Stimulated activated CD4-positive, alpha-beta T cell treated with anti-CD3 and anti-CD28 coated beads, TNF-alpha, amount 100 ng/mL, for 24 hours (primary cell): ENCODE results near the gene NF2.
"Not testable (repeated sequence)": the region's sequence is repeated elsewhere in the genome, so short reads cannot be mapped to it uniquely, and the experiment has no call there.

Source experiments
- DNase-seq, 3 experiments: peaks; one replicate each; pipeline ENCODE4 v3.0.0-alpha.2; 2020; ENCODE audit warnings: low read depth in 3 of 3

Gene NF2

GRCh38 chr22:29596408-29596807 lies 7.0 kb upstream of the NF2 start:
- DNase-seq: no peak

- DNase-seq: not testable (repeated sequence)
Measured at GRCh38 chr22:29597871-29598683, 5.4 kb upstream of the NF2 start.

DNA sequence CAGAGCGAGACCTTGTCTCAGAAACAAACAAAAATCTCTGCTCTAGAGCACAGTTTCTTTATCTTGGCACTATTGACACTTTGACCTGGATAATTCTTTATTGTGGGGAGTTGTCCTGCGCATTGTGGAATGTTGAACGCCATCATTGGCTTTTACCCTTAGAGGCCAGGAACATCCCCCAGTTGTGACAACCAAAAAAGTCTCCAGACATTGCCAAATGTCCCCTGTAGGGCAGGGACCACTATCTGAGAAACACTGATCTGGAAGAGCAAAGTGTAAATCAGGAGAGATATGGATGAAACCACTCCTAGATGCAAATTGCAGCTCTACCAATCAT lies 4.8 kb upstream of the NF2 start:
- DNase-seq: no peak

- peak in 1 of 3 experiments; percentile 30 for DNase-seq
Measured at GRCh38 chr22:29604076-29604360, 585 bp downstream of the NF2 start.

DNA sequence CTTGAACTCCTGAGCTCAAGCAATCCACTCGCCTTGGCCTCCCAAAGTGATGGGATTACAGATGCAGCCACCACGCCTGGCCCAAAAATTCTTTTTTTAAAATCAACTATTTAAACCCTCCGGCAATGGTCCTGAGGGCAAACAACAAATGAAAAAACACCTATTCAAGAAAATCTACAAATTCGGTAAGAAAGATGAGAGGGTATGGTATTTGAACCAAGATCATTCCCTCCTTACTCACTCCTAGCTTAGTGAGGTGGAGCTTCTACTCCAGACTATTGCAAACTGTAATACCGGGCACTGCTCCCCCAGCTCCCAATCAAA lies 2.1 kb downstream of the NF2 start:
- DNase-seq: no peak

GRCh38 chr22:29606320-29606719 lies 2.9 kb downstream of the NF2 start:
- no peak for DNase-seq

DNA sequence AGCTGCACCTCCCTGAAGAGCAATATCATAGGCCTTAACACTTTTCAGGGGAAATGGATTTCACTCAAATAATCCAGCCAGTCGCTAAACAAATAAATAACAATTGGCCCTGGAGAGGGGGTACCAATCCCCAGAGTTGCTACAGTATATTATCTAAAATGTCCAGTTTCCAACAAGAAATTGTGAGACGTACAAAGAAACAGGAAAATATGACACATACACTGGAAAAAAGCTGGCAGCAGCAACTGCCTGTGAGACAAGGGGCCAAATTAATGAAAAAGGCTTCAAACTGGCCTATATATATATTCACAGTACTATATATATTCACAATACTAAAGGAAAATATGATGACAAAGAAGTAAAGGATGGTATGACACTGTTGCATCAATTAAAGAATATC lies 4.0 kb downstream of the NF2 start:
- DNase-seq: no peak

- DNase-seq: no peak
Measured at GRCh38 chr22:29609139-29609538, 5.7 kb downstream of the NF2 start.

DNA sequence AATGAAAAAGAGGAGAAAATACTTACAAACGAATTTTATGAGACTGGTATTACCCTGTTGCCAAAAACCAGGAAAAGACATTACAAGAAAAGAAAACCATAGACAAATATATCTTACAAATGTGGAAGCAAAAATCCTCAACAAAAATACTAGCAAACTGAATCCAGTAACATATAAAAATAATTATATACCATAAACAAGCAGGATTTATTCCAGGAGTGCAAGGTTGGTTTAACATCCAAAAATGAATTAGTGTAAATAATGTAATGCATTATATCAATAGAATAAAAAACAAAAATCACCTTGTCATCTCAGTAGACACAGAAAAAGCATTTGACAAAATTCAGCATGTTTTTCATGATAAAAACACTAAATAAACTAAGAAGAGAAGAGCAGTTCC lies 7.3 kb downstream of the NF2 start:
- DNase-seq: no peak

DNA sequence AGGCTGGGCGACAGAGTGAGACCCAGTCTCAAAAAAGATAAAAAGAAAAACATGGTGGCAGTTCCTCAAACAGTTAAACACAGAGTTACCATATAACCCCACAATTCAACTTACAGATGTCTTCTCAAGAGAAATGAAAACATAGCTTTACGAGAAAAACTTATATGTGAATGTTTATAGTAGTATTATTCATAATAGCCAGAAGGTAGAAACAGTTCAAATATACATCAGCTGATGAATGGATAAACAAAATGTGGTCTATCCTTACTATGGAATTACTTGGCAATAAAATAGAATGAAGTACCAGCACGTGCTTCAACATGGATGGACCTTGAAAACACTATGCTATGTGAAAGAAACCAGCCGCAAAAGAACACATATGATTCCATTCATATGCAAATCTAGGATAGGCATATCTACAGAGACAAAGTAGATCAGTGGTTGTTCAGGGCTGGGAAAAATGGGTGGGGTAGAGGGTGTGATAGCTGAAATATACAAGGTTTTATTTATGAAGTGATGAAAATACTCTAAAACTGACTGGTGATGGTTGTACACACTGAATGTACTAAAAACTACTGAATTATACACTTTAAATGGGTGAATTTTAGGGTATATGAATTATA lies 12.4 kb downstream of the NF2 start:
- no peak for DNase-seq

DNA sequence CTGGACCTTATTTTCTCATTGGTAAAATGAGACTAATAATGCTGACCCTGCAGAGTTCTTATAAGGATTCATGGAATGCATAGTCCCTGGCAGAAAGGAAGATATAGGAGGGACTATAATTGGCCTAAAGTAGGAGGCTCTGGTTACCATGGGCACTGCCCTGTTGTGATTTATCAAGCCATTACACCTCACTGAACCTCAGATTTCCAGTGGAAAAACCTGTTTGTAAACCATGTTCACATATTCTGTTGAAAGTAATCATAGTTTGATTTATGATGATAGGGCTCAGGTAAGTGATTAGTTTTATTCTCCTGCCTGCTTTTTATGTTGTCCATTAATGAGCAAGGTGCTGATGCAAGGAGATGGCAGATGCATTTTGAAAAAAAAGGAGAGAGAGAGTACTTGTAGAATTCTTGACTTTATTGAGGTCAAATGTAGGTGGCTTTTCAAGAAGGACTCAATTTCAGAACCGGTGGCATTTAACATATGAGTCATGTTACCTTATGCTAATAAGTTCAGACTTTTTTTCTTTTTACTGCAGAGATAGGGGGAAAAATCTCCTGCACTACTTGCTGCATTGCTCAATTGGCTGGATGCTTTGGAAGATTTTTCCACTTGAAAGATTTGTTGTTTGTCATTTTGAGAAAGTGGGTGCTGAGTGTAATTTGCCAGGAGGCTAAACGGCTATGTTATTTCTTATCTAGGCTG lies 14.6 kb downstream of the NF2 start:
- no peak for DNase-seq

DNA sequence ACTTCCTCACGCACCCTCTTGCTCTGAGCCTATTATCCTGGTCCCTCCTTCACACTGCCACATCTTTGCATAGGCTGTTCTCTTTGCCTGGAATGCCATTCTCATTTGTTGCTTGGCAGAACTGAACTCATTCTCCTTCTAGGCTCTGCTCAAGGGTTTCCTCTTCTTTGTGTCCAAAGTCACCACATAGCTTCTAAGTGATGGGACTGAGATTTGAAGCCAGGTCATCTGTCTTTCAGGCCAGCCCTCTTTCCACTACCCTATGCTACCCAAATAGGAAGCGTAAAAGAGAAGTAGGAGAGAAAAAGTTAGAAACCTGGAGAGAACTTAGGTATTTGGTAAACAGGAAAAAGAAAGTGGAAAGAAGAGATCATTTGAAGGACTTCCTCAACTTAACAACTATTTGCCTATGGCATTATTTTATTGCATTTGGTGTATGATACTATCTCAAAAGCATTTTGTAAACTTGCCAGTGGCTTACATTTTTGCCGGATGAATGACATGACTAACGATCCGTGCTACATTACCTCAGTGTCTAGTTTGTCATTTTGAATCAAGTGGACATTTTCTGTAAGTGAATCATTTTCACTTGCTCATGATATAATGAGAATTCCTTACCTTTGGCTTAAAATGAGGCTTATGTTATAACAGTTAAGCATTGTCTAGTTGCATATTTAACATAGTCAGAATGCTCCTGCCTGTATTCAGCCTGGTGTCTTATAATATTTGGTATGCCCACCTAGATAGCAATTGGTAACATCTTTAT lies 18.5 kb downstream of the NF2 start:
- no peak for DNase-seq

- DNase-seq: no peak
Measured at GRCh38 chr22:29623059-29623458, 19.6 kb downstream of the NF2 start.

GRCh38 chr22:29623553-29624169 lies 20.2 kb downstream of the NF2 start:
- DNase-seq: no peak

DNA sequence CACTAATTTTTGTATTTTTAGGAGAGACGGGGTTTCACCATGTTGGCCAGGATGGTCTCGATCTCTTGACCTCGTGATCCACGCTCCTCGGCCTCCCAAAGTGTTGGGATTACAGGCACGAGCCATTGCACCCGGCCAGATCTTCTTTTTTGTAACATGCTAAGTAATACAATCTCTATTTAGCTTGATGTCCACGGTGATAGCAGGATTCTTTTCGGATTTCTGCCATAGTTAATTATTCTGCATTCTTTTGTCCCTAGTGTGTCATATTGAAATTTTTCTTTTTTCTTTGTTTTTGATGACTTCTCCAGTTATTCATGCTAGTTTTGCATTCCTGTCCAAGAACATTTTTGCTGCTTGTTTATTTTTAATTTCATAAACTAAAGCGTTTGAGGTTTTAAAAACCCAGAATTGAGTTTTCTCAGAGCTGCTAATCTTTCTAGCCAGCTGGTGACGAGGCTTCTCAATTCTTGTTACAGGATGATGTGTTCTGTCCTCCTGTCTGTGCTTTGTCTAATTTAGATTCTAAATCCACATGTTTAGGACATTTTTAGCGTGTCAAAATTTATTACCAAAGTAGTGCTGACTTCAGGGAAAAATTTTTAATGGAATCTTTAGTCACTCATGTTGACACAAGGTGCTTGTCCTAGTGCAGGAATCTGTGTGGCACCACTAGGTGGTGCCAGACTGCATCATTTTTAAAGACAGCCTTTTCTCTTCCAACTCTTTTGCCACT lies 21.8 kb downstream of the NF2 start:
- DNase-seq: peak in 1 of 3 experiments; percentile 24

DNA sequence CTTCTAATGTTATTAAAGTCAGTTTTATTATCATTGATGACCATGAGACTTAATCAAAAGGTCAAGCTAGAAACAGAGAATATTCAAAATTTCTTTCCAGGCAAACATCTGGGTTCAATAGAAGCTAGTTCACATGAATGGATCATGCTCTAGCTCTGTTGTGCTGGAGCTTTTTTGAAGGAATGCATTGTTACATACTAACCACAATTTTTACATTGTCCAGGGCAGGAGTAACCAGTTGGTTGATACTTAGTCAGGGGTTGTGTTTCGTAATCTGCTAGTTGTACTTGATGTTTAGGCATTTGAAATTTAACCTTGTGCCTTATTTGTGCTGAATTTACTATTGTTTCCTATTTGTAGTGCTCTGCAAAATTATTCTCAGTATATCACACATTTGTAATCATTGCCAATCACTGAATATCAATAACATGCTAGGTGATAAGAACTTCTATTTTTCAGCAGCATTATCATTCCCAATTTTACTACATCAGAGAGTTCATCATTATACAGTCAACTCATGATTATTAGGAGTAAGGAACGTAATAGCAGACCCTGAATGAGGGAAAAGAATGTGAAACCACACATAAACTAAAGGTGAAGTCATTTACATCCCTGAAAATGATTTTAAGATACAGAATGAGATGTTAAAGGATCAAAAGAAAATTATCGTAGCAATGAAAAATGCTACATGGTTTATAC lies 23.2 kb downstream of the NF2 start:
- DNase-seq: no peak

DNA sequence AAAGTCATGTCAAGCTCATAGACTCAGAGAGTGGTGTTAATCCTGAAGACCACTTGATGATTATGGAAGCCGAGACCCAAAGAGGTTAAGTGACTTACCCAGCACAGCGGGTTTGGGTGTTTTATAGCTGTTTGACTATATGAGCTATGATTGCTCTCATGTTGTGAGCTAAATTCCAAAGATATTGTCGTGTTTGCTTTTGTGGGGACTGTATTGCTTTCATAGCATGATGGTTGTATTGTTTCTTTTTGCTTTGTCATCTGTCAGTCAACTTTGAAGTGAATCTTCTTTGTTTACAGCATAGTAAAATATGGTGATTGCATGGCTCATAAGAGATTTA lies 23.7 kb downstream of the NF2 start:
- DNase-seq: no peak

DNA sequence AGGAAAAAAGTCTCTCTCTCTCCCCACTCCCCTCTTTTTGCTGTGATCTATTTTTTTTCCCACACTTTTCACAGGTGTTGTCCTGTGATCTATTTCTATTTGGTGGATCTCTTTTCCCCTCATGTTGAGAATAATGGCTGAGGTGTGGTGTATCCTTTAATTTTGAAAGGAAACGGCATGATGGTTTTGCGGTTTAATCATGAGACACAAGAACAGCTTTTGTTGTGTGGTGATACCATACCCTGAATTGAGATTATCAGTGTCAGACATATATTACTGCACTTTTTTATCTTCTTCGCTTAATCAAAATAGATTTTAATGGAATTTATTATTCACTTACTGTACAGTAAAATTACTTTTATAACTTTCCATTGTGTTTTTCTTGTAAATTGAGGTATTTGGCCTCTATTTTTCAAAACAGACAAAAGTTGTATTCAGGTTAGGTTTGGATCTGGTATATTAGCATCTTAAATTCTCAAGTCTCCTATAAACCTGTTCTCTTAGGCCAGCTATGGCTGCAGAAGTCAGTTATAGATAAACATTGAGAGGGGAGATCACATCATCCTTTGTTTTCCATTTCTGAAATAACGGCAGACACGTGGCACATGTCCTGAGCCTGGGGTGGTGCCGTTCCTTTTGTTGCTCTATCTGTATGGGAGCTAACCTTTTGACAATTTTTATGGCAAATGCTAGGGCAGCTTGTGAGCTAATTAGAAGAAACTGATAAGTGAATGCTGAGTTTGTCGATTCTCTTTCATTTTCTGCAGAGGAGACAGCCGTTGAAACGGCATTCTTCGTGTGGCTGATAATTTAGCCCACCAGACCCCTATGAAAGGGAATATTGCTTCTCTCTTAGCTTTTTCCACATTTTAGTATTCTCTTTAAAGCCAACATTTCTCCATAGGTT lies 25.8 kb downstream of the NF2 start:
- no peak for DNase-seq

DNA sequence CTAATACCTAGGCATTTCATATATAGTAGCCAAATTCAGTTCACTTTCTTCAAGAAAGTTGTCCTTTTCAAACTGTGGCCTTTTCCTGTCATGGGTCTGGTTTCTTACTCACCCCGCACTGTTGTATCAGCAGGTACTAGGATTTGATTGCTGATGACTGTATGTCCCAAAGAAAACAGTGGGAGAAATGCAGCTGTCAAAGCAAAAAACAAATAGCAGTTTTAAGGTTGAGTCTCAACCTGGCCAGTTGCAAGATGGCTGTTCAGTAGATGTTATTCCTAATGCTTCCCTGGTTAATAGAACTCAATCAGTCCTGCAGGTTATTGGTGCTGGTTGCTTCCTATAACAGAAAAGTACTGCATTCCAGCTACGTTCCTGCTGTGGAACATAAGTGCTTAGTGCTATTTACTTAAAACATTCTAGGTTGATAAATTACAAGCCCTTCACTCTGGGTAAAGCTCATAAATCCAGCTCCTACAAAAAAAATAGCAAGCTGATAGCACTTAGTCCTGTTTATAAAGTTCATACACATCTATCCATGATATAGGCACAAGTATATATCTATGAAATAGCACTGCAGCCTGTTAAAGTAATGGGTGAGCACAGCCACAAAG lies 26.6 kb downstream of the NF2 start:
- DNase-seq: no peak

DNA sequence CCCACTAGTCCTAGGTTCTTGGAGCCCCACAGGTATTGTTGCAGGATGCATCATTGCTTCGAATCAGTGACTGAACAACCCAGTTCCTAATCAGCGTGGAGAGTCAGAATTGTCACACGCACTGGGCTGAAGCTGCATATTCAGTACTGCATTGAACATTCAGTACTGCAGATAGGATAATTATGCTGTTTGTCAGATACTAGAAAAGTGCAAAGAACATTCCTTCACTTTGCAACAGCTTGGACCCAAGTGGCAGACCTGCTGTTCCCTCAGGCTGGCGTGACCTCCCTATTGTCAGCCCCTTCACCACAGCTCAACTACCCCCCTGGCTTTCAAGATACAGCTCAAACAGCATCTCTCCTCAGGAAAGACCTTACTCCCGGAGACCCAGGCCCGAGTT lies 27.6 kb downstream of the NF2 start:
- DNase-seq: no peak
